Hepatic stellate cell (primary cell): ENCODE data around the gene SCML2.
"Not testable (repeated sequence)": the region's sequence is repeated elsewhere in the genome, so short reads cannot be mapped to it uniquely, and the experiment has no call there.

ENCODE experiments used
- DNase-seq: peaks from one replicate; pipeline ENCODE4 v3.0.0; 2011; ENCODE audit warnings: low spot score

SCML2 gene

GRCh38 chrX:18354369-18355223, at the start of gene SCML2:
TSS of gene SCML2 (minus strand) at chrX:18354688. CDS start at chrX:18334071, 20,617 bp downstream.
- peak; percentile 29 for DNase-seq

- no peak for DNase-seq
Observed at GRCh38 chrX:18401848-18402213, 47.3 kb upstream of the SCML2 start.

DNA sequence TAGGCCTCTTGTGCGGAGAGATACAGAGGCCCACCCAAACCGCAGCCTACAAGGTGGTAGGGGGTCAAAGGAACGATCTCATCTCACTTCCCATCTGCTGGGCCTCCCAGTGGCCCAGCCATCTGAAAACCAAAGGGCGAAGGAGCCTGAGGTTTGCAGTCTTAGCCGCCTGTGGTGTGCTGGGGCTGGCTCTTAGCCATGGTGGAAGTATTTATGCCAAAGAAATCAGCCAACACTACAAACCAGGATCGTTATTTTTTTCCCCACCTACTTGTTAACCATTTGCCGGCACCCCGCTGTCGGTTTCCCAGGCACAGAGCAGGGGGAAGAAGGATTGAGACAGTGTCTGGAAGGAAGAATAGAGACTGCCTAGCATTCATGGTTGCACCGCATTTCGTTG, 40.0 kb upstream of the SCML2 start:
- DNase-seq = no peak

- DNase-seq = peak; percentile 42
Observed at GRCh38 chrX:18390941-18391538, 36.6 kb upstream of the SCML2 start.

- DNase-seq = no peak
Observed at GRCh38 chrX:18389966-18390365, 35.5 kb upstream of the SCML2 start.

DNA sequence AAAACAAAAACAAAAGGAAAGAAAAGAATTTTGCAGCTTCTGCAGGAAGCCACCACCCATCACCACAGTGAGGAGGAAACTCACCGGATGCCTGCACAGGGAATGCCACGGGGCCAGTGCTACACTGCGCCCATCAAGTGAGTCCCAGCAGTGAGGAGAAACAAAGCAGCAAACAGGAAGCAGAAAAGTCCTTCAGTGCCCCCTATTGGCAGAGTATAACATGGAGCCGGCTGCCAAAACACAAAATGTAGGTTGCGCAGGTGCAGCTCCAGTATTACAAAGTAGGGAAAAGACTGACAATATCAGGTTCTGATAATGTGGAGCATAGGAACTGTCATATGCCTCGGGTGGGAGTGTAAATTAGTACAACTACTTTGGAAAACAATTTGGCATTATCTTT, 23.3 kb upstream of the SCML2 start:
- DNase-seq = no peak

DNA sequence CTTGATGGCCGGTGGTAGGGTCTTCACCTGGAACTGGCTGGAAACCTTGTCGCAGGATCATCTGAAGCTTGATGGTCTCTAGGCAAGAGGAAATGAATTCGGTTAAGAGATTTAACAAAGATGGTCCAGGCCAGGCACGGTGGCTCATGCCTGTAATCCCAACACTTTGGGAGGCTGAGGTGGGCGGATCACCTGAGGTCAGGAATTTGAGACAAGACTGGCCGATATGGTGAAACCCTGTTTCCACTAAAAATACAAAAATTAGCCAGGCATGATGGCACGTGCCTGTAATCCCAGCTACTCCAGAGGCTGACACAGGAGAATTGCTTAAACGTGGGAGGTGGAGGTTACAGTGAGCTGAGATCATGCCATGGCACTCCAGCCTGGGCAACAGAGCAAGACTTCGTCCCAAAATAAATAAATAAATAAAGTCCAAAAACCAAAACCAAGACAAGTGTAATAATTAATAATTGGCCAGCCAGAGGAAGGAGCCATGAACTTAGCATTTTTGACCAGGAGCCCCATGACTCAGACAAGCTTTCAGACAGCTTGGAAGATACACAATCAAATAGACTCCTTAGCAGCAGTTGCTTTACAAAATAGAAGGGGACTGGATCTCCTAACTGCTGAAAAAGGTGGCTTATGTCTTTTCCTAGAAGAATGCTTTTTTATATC, 20.8 kb upstream of the SCML2 start:
- DNase-seq = not testable (repeated sequence)

GRCh38 chrX:18369096-18369495, 14.6 kb upstream of the SCML2 start:
- DNase-seq = not testable (repeated sequence)

- DNase-seq = no peak
Observed at GRCh38 chrX:18368402-18368801, 13.9 kb upstream of the SCML2 start.

DNA sequence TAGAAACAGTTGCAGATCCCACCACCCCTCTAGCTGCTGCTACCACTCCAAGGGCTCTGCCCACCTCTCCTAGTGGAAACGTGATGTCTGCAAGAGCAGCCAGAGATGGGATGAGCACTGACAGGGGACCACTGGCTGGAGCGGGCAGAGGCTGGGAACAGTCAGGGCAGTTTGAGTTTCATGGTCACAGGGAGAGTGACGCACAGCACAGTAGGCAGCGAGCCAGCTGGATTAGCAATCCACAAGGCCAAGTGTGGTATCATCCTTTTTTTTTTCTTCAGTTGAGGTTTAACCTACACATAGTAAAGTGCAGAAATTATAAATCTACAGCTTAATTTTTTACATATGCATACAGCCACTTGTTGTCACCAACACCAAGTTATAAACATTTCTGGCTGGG, 6.4 kb upstream of the SCML2 start:
- peak; percentile 19 for DNase-seq

- DNase-seq = peak; percentile 12
Observed at GRCh38 chrX:18353931-18354368, 538 bp downstream of the SCML2 start.

DNA sequence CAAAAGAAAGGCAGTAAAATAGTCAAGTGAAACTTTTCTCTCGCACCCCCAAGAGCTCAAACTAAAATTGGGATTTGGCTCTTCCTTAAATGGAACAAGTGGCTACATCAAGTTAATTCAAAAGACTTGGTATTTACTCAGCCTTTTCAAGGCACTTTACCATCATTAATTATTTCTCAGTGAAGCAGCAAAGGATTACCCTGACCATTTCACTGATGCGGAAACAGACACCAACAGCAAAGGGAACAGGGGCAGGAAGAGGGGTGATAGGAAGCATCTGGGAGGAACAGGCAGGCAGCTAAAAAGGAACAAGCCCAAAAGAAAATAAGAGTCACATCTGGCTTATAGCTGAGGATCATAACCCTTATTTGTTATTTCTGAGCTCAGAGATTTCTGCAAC, 2.7 kb downstream of the SCML2 start:
- DNase-seq = no peak

- DNase-seq = no peak
Observed at GRCh38 chrX:18348047-18348446, 6.4 kb downstream of the SCML2 start.

DNA sequence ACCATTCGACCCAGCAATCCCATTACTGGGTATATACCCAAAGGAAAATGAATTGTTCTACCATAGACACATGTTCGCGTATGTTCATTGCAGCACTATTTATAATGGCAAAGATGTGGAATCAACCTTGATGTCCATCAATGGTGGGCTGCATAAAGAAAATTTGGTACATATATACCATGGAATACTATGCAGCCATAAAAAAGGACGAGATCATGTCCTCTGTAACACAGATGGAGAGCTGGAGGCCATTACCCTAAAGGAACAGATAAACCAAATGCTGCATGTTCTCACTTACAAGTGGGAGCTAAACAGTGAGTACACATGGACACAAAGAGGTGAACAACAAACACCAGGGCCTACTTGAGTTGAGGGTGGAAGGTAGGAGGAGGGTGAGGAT, 45.1 kb downstream of the SCML2 start:
- no peak for DNase-seq

DNA sequence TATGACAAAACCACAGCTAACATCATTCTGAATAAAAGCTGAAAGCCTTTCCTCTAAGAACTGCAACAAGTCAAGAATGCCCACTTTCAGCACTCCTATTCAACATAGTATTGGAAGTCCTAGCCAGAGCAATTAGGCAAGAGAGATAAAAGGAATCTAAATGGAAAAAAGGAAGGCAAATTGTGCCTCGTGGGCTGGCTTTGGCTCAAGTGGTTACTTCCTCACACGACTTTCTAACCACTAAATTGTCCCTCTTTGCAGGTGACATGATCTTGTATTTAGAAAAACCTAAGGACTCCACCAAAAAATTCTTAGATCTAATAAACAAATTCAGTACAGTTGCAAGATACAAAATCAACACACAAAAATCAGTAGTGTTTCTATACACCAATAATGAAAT, 57.2 kb downstream of the SCML2 start:
- DNase-seq = no peak

- DNase-seq = no peak
Observed at GRCh38 chrX:18294893-18295292, 59.6 kb downstream of the SCML2 start.

GRCh38 chrX:18291006-18291545, 63.4 kb downstream of the SCML2 start:
- peak; percentile 17 for DNase-seq

DNA sequence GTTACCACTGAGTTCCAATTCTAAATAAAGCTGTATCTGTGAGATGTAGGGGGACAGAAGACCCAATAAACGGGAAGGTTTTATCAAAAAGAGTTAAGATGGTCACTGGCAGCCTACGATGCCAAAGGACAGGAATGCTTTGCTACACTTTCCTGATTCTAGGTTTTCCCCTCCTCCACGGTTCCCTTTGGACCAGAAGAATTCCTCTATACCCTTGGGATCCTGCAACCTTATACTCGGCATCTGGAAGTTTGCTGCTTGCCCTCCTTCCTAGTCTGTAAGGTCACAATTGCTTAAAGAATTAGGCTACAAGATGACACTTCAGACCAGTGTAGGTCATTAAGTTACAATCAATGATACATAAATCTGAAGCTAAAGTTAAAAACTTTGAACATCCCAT, 64.3 kb downstream of the SCML2 start:
- peak; percentile 5 for DNase-seq

GRCh38 chrX:18288716-18289115, 65.8 kb downstream of the SCML2 start:
- no peak for DNase-seq

DNA sequence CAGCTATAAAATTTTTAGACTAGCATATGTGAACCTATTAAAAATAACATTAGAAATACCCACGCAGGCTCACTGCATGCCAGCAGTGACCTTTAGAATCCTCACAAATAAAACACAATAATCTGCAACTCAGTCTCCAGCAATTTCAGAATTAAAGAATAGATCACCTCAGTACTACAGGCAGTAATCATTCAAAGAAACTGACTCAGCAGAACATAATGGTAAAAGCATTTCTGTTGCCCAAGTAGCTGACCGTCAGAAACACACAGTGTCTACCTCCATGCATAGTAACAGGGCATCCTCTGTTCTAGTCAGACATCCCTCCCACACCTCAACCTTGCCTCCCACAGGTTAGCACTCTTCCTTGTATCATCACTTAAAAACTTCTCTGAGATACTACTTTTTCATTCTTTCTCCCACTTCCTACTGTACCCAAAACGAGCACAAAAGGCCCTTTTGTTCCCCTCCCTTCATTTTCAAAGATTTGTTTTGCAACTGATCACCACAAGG, 68.1 kb downstream of the SCML2 start:
- DNase-seq = no peak

DNA sequence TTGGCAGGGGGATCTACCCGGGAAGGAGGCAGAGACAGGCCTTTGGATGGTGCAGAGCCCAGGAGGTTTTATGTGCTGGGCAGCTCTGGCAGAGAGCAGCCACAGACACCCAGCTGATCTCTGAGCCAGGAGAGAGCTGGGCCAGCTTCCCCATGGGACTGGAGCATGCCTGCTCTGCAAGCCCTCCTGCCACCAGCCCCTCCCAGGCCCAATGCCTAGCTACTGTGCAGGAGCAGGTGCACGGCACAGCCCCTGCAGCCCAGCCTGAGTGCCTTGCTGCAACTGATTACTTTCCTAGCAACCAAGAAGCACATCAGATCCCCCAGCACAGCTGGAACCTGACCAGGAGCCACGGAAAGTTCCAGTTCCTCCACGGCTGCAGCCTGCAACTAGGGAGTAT, 76.0 kb downstream of the SCML2 start:
- no peak for DNase-seq

DNA sequence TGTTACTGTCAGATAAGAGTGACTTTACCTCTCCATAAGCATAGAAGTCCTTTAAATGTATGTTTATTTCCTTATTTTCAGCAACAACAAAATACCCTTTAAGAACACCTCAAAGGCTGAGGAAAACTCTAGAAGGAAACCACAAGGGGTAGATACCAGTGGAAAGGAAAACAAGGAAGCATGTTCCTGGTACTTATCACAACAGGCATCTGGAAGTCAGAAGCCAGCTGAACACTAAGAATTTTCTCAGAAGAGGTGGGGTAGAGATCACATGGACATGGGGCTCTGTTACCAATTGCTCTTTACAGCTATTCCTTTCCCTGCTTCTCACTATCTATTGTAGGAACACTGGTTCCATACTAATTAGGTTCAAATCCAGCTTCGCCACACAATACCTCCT, 82.3 kb downstream of the SCML2 start:
- DNase-seq = no peak

GRCh38 chrX:18271725-18272124, 82.8 kb downstream of the SCML2 start:
- no peak for DNase-seq
